ENCODE data around the gene PRPF19. TPM values are rescaled to one million over a fixed set of nuclear protein-coding genes. Genes with fewer than 3 reads are reported as not detected.
A peak's percentile ranks its signal among the peaks of the same experiment; 100 is the strongest.

The PRPF19 gene
- total RNA-seq, 4 donors from 2014 or later, result 35.7 to 63.0 (median 57.1) TPM

DNA sequence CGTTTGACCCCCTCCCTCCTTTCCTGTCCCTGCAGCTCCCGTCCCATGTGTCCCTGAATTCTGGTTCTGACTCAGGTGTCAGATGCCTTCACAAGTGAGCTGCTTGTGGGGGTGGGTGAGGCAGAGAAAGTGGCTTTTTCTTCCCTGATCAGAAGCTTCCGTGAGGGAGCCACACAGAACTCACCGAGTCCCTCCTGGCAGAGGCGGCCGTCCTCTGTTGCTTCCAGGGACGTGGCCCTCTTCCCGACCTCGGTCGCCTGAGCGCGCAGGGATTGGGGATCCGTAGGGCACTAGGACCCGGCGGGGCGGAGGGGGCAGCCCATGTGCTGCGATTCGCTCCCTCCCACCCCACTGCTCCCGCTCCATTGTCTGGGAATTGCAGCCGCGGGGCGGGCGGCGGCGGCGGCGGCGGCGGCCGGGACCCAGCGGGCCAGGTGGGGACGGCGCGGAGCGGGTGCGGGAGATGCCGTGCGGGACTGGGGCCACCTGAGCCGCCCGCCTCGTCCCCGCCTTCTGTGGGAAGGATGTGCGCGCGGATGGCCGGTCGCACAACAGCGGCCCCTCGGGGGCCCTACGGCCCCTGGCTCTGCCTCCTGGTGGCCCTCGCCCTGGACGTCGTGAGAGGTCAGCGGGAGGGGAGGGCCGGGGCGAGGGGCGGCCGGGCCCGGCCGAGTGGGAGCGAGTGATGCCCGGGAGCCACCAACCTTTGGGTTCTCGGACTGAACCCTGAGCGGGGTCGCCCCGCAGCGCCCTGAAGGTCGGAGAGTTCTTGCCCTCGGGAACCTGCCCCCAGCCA lies 17.9 kb upstream of the PRPF19 start, which contains the start of gene TMEM132A:
TMEM132A (plus strand) TSS at position 351 of the 796 bp plus-strand sequence; CDS start at position 525, 174 bp downstream.
- Histone ChIP-seq H3K4me1 (peaks cover 28 to 36% (median 31%) of the 10 kb centered on the region in 4 donors), H3K9me3 (no peaks in the 10 kb centered on the region), H3K4me3 (peak within 1 kb of the TSS; percentile 60 to 74 (median 73)), H3K27ac (replicated peaks in 1 of 4) (peak within 1 kb of the TSS in 1 of 4 donors; percentile 12), H3K36me3 (peaks cover 34 to 42% (median 40%) of the 10 kb centered on the region in 4 donors), H3K27me3 (peaks cover 0 to 35% (median 7%) of the 10 kb centered on the region in 4 donors)
- intact Hi-C loops (cut with DNase I), result no loop called here
- TF ChIP-seq POLR2AphosphoS5 (IDR thresholded peaks at IDR 0.05), result peak in 1 of 2 donors; percentile 74
- TF ChIP-seq EP300 (IDR thresholded peaks at IDR 0.05), result no peak
- TF ChIP-seq, protein P1, sequence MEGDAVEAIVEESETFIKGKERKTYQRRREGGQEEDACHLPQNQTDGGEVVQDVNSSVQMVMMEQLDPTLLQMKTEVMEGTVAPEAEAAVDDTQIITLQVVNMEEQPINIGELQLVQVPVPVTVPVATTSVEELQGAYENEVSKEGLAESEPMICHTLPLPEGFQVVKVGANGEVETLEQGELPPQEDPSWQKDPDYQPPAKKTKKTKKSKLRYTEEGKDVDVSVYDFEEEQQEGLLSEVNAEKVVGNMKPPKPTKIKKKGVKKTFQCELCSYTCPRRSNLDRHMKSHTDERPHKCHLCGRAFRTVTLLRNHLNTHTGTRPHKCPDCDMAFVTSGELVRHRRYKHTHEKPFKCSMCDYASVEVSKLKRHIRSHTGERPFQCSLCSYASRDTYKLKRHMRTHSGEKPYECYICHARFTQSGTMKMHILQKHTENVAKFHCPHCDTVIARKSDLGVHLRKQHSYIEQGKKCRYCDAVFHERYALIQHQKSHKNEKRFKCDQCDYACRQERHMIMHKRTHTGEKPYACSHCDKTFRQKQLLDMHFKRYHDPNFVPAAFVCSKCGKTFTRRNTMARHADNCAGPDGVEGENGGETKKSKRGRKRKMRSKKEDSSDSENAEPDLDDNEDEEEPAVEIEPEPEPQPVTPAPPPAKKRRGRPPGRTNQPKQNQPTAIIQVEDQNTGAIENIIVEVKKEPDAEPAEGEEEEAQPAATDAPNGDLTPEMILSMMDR (IDR thresholded peaks at IDR 0.05), result peak in 1 of 3 experiments; percentile 9
- TF ChIP-seq POLR2A (IDR thresholded peaks at IDR 0.05; ENCODE audit: low read depth), result no peak
- 1% methylated on average over 20 of the region's 69 CpGs for WGBS
- DNase-seq (ENCODE audit: extremely low spot score), result no peak

DNA sequence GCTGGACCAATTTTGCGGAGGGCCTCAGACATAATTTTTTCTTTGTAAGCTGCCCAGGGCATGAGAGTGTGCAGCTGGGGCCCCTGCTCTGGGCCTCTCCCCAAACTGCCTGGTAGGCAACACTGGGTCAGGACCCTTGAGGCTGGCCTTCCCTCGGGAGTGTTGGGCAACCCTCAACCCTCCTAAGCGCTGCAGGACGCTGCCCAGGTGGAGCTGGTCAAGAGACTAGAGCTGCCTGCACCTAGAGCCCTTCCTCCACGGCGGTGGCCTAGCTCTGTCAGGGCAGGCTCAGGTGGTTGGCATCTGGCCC lies 17.4 kb upstream of the PRPF19 start:
- 40% methylated on average over 1 of the region's 6 CpGs for WGBS
- TF ChIP-seq, protein P1 (IDR thresholded peaks at IDR 0.05), result no peak
- TF ChIP-seq POLR2AphosphoS5 (IDR thresholded peaks at IDR 0.05) (no peak), POLR2A (IDR thresholded peaks at IDR 0.05; ENCODE audit: low read depth) (no peak), EP300 (IDR thresholded peaks at IDR 0.05) (no peak)
- intact Hi-C loops (cut with DNase I), result no loop called here
- H3K36me3 ChIP-seq, result peaks cover 34 to 42% (median 39%) of the 10 kb centered on the region in 4 donors
- no peaks in the 10 kb centered on the region for H3K9me3 ChIP-seq
- H3K4me3 ChIP-seq, result peak overlapping the region; percentile 60 to 74 (median 73)
- H3K4me1 ChIP-seq, result peaks cover 33 to 41% (median 36%) of the 10 kb centered on the region in 4 donors
- DNase-seq (ENCODE audit: extremely low spot score), result no peak
- H3K27ac ChIP-seq (replicated peaks in 1 of 4), result no peak overlapping the region
- peaks cover 0 to 35% (median 7%) of the 10 kb centered on the region in 4 donors for H3K27me3 ChIP-seq

DNA sequence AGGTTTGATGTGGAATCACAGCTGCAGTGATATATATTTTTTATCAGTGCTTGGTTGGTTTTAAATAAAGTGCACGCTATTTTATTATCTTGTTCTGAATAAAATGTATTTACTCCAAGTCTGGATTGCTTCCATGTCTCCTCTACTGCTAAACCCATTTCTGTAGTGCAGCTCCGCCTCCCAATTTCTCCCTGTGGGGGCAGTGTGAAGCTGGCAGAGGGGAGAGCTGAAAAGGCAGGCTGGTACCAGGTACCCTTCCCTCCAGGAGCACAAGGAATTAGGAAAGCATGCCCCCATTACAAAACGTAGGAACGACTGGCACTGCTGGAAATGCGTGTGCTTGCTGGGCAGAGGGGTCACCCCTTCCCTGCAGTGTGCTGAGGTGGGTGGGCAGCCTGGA lies 16.9 kb upstream of the PRPF19 start:
- TF ChIP-seq, protein P1 (IDR thresholded peaks at IDR 0.05), result no peak
- TF ChIP-seq EP300 (IDR thresholded peaks at IDR 0.05) (no peak), POLR2A (IDR thresholded peaks at IDR 0.05; ENCODE audit: low read depth) (no peak), POLR2AphosphoS5 (IDR thresholded peaks at IDR 0.05) (no peak)
- H3K9me3 ChIP-seq, result no peaks in the 10 kb centered on the region
- intact Hi-C loops (cut with DNase I), result no loop called here
- no peak overlapping the region for H3K27ac ChIP-seq (replicated peaks in 1 of 4)
- H3K4me1 ChIP-seq, result peaks cover 37 to 44% (median 40%) of the 10 kb centered on the region in 4 donors
- peaks cover 0 to 35% (median 7%) of the 10 kb centered on the region in 4 donors for H3K27me3 ChIP-seq
- DNase-seq (ENCODE audit: extremely low spot score), result no peak
- H3K36me3 ChIP-seq, result peaks cover 34 to 42% (median 39%) of the 10 kb centered on the region in 4 donors
- 67% methylated on average over 5 of the region's 5 CpGs for WGBS
- H3K4me3 ChIP-seq, result no peak overlapping the region

DNA sequence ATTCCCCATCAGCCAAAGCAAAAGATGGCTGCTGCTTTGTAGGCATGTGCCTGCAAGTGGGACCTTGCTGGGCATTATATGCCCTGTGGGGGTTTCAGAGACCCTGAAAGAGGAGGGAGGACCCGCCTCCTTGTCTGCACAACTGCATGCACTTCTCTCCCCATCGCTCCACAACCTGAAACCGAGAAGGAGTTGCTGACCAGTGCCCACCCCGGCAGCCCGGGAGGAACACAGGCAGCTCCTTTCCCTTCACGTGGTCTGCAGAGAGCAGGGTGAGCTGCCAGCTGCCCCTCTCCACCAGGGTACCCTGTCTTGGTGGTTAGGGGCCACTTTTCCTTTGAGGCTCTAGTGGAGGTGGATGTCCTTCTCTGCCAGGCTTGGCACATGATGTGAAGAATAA lies 16.5 kb upstream of the PRPF19 start:
- Histone ChIP-seq H3K27ac (replicated peaks in 1 of 4) (no peak overlapping the region), H3K4me1 (peaks cover 40 to 48% (median 42%) of the 10 kb centered on the region in 4 donors), H3K4me3 (no peak overlapping the region), H3K9me3 (no peaks in the 10 kb centered on the region), H3K27me3 (peaks cover 0 to 35% (median 7%) of the 10 kb centered on the region in 4 donors), H3K36me3 (peaks cover 34 to 42% (median 39%) of the 10 kb centered on the region in 4 donors)
- DNase-seq (ENCODE audit: extremely low spot score), result no peak
- WGBS, result 85% methylated on average over 6 of the region's 6 CpGs
- TF ChIP-seq POLR2AphosphoS5 (IDR thresholded peaks at IDR 0.05), result no peak
- TF ChIP-seq EP300 (IDR thresholded peaks at IDR 0.05), result no peak
- TF ChIP-seq POLR2A (IDR thresholded peaks at IDR 0.05; ENCODE audit: low read depth), result no peak
- TF ChIP-seq, protein P1 (IDR thresholded peaks at IDR 0.05), result no peak
- intact Hi-C loops (cut with DNase I), result no loop called here

Measured in esophagus muscularis mucosa (tissue), 4 donors.